BJ (cell line): ENCODE data around the gene TPSG1. TPM values are rescaled to one million over a fixed set of nuclear protein-coding genes. Genes with fewer than 3 reads are reported as not detected.

Source experiments
- CTCF ChIA-PET: fragments of 350-600 bp; formaldehyde crosslinking; extraction: SDS; loops from one replicate; lab custom pipeline; 2021; ENCODE audit warnings: antibody characterized with exemption, inconsistent platforms; lab: Yijun Ruan, JAX
- POLR2A ChIA-PET: fragments of 300-600 bp; sonication (Branson Sonifier 250); formaldehyde crosslinking; extraction: SDS; loops from one replicate; lab custom pipeline; 2021; ENCODE audit warnings: antibody characterized with exemption; lab: Charles Lee
- DNase-seq: peaks from one replicate; pipeline ENCODE4 v3.0.0-alpha.2; 2011; ENCODE audit warnings: low read depth
- H3K27me3 ChIP-seq: 2 replicates; pipeline ENCODE4 v1.6.0; 2011; ENCODE audit warnings: low read length; ENCODE audit not compliant: control insufficient read depth, insufficient read depth
- H3K36me3 ChIP-seq: 2 replicates; pipeline ENCODE4 v1.5.1; 2011; ENCODE audit warnings: low read length; ENCODE audit not compliant: control insufficient read depth, insufficient read depth
- H3K4me3 ChIP-seq: 2 replicates; pipeline ENCODE4 v1.5.1; 2011; ENCODE audit warnings: low read depth, mild to moderate bottlenecking, control low read depth, low read length
- polyA plus RNA-seq: library from polyadenylated mRNA; depleted of rRNA; stranded (reverse); fragments of >200 nt; gene quantifications from 2 replicates; pipeline ENCODE4 v1.2.3, GENCODE V29; 2011
- TF ChIP-seq, protein P1 (sequence below): IDR thresholded peaks from 2 replicates; pipeline ENCODE4 v1.5.1; 2011; ENCODE audit warnings: low read depth, mild to moderate bottlenecking, control low read depth, inconsistent platforms, low read length, moderate library complexity; ENCODE audit not compliant: insufficient read depth

The TPSG1 gene
- polyA plus RNA-seq, 1 experiment: not detected

GRCh38 chr16:1209081-1209480 lies 16.0 kb downstream of the TPSG1 start:
- ChIA-PET CTCF (interaction anchor here (1.3 kb wide), 1 partner anchor 15 kb away, joined by 3 read pairs; no protein-coding TSS in a partner anchor), POLR2A (no interaction called here)
- DNase-seq: no peak
- H3K4me3 ChIP-seq: no peak overlapping the region
- H3K36me3 ChIP-seq: no peaks in the 10 kb centered on the region
- no peaks in the 10 kb centered on the region for H3K27me3 ChIP-seq
- TF ChIP-seq, protein P1, sequence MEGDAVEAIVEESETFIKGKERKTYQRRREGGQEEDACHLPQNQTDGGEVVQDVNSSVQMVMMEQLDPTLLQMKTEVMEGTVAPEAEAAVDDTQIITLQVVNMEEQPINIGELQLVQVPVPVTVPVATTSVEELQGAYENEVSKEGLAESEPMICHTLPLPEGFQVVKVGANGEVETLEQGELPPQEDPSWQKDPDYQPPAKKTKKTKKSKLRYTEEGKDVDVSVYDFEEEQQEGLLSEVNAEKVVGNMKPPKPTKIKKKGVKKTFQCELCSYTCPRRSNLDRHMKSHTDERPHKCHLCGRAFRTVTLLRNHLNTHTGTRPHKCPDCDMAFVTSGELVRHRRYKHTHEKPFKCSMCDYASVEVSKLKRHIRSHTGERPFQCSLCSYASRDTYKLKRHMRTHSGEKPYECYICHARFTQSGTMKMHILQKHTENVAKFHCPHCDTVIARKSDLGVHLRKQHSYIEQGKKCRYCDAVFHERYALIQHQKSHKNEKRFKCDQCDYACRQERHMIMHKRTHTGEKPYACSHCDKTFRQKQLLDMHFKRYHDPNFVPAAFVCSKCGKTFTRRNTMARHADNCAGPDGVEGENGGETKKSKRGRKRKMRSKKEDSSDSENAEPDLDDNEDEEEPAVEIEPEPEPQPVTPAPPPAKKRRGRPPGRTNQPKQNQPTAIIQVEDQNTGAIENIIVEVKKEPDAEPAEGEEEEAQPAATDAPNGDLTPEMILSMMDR: no peak

DNA sequence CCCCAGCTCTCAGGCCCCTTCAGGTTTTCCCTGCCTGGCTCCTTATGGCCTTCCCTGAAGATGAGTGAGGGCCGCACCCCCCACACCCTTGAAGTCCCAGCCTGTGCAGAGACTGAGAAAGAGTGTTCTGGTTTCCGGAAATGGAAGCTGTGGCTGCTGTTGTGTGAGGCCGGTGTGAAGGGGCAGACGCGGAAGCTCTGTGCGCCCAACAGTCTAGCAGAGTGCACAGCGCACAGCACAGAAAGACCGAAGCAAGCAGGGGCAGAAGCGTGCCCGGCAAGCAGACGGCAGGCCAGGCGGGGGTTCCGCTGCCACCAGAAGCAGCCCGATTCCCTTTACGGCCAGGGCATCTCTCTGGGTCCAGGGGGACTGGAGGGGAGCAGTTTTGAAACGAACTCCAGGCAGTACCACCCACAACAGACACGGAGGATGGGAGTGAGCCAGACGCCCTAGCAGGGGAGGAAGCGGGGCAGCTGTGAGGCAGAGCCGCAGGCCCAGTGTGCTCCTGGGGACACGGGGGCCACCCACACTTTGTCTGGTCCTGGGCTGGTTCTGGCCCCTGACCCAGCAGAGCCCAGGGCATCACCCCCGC lies 16.7 kb downstream of the TPSG1 start:
- no peaks in the 10 kb centered on the region for H3K27me3 ChIP-seq
- DNase-seq: no peak
- ChIA-PET POLR2A (no interaction called here), CTCF (interaction anchor here (1.2 to 1.3 kb wide), 2 partner anchors 14 to 62 kb away, joined by 3 read pairs; no protein-coding TSS in a partner anchor)
- TF ChIP-seq, protein P1: no peak
- no peak overlapping the region for H3K4me3 ChIP-seq
- no peaks in the 10 kb centered on the region for H3K36me3 ChIP-seq

- TF ChIP-seq, protein P1: no peak
- ChIA-PET POLR2A (no interaction called here), CTCF (interaction anchor here (1.2 kb wide), 1 partner anchor 61 kb away, joined by 3 read pairs; no protein-coding TSS in a partner anchor)
- H3K36me3 ChIP-seq: no peaks in the 10 kb centered on the region
- H3K27me3 ChIP-seq: no peaks in the 10 kb centered on the region
- no peak for DNase-seq
- H3K4me3 ChIP-seq: no peak overlapping the region
Observed at GRCh38 chr16:1206786-1207185, 18.3 kb downstream of the TPSG1 start.

GRCh38 chr16:1206326-1206725 lies 18.7 kb downstream of the TPSG1 start:
- no peaks in the 10 kb centered on the region for H3K27me3 ChIP-seq
- H3K4me3 ChIP-seq: no peak overlapping the region
- no peak for DNase-seq
- H3K36me3 ChIP-seq: no peaks in the 10 kb centered on the region
- TF ChIP-seq, protein P1: no peak
- POLR2A ChIA-PET: no interaction called here
- CTCF ChIA-PET: interaction anchor here (0.7 to 1.4 kb wide), 3 partner anchors 13 to 494 kb away, joined by 3 to 4 read pairs (median 3); no protein-coding TSS in a partner anchor

GRCh38 chr16:1204933-1205332 lies 20.1 kb downstream of the TPSG1 start:
- no peaks in the 10 kb centered on the region for H3K27me3 ChIP-seq
- CTCF ChIA-PET: interaction anchor here (0.9 kb wide), 1 partner anchor 9 kb away, joined by 3 read pairs; no protein-coding TSS in a partner anchor
- POLR2A ChIA-PET: no interaction called here
- H3K36me3 ChIP-seq: no peaks in the 10 kb centered on the region
- H3K4me3 ChIP-seq: no peak overlapping the region
- no peak for DNase-seq
- TF ChIP-seq, protein P1: no peak
